GM19193 (cell line): ENCODE results near the gene PYDC1.

Experiments used
- POLR2A ChIP-seq: IDR thresholded peaks from 4 replicates; pipeline ENCODE4 v1.6.1; 2011; ENCODE audit not compliant: insufficient read depth, insufficient read length; ENCODE audit errors: extremely low read depth

PYDC1 gene

GRCh38 chr16:31190061-31190460, 26.9 kb downstream of the PYDC1 start:
- peak; percentile 47 for TF ChIP-seq POLR2A

GRCh38 chr16:31189412-31189778, 27.5 kb downstream of the PYDC1 start:
- no peak for TF ChIP-seq POLR2A

- TF ChIP-seq POLR2A = no peak
These were observed 28.2 kb downstream of the PYDC1 start for GRCh38 chr16:31188450-31189411.

- TF ChIP-seq POLR2A = peak; percentile 25
These were observed 29.1 kb downstream of the PYDC1 start for GRCh38 chr16:31187808-31188189.

- peak; percentile 21 for TF ChIP-seq POLR2A
These were observed 29.8 kb downstream of the PYDC1 start for GRCh38 chr16:31186930-31187807.

- TF ChIP-seq POLR2A = no peak
These were observed 30.8 kb downstream of the PYDC1 start for GRCh38 chr16:31186176-31186575.

GRCh38 chr16:31185339-31185738, 31.6 kb downstream of the PYDC1 start:
- TF ChIP-seq POLR2A = no peak

GRCh38 chr16:31184888-31185287, 32.0 kb downstream of the PYDC1 start:
- no peak for TF ChIP-seq POLR2A

GRCh38 chr16:31183432-31184428, 33.2 kb downstream of the PYDC1 start:
- TF ChIP-seq POLR2A = no peak

- no peak for TF ChIP-seq POLR2A
These were observed 34.5 kb downstream of the PYDC1 start for GRCh38 chr16:31182391-31182790.

GRCh38 chr16:31181102-31181830, 35.7 kb downstream of the PYDC1 start:
- TF ChIP-seq POLR2A = no peak

GRCh38 chr16:31179747-31180459, 37.0 kb downstream of the PYDC1 start, which contains the start of gene FUS:
TSS of gene FUS (plus strand) at chr16:31180139. CDS start at chr16:31180215, 76 bp downstream.
- TF ChIP-seq POLR2A = peak; percentile 100

- no peak for TF ChIP-seq POLR2A
These were observed 37.7 kb downstream of the PYDC1 start for GRCh38 chr16:31179219-31179746.
